Measurements from ENCODE around the gene TPD52L3. TPM values are rescaled to one million over a fixed set of nuclear protein-coding genes. Genes with fewer than 3 reads are reported as not detected.

The TPD52L3 gene
- total RNA-seq, 1 donor from 2014 or later: not detected

DNA sequence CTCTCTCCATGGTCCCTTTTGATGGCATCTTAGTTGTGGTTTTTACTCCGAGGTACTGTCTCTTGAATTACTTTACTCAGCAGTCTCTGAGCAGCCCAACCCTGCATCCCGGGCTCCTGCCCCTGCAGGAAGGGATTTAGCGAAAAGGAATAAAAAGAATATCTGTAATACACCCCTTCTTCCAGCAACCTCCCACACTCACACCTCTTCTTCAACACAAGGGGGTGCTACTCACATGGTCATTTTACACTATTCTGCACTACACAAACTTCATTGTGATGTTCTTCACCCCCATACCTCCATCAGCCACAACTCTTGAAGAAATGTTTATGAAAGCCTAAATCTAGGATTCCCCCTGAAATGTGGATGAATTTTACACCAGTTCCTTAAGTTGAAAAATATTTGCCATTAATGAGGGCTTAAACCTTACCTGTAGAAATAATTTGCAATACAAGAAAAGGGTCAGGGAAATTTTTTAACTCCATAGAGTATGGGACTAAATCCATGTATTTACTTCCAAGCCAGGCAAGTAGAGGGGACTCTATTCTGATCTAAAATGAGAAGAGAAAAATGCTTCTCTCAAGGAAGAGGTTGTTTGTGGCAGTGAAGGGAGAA, 26.0 kb downstream of the TPD52L3 start:
- H3K9me3 Mint-ChIP-seq (ENCODE audit: low read depth): no peaks in the 10 kb centered on the region
- DNase-seq (ENCODE audit: low spot score): no peak
- H3K4me3 Mint-ChIP-seq (ENCODE audit: unreplicated experiment): no peak overlapping the region
- peaks cover 22% of the 10 kb centered on the region for H3K4me1 Mint-ChIP-seq (ENCODE audit: low read depth)
- no peak overlapping the region for H3K27ac Mint-ChIP-seq (ENCODE audit: unreplicated experiment)
- peaks cover under 1% of the 10 kb centered on the region for H3K36me3 Mint-ChIP-seq (ENCODE audit: low read depth)
- TF ChIP-seq, protein P1, sequence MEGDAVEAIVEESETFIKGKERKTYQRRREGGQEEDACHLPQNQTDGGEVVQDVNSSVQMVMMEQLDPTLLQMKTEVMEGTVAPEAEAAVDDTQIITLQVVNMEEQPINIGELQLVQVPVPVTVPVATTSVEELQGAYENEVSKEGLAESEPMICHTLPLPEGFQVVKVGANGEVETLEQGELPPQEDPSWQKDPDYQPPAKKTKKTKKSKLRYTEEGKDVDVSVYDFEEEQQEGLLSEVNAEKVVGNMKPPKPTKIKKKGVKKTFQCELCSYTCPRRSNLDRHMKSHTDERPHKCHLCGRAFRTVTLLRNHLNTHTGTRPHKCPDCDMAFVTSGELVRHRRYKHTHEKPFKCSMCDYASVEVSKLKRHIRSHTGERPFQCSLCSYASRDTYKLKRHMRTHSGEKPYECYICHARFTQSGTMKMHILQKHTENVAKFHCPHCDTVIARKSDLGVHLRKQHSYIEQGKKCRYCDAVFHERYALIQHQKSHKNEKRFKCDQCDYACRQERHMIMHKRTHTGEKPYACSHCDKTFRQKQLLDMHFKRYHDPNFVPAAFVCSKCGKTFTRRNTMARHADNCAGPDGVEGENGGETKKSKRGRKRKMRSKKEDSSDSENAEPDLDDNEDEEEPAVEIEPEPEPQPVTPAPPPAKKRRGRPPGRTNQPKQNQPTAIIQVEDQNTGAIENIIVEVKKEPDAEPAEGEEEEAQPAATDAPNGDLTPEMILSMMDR (IDR thresholded peaks at IDR 0.05): peak; percentile 95
- peaks cover 20% of the 10 kb centered on the region for H3K27me3 Mint-ChIP-seq (ENCODE audit: low read depth)

DNA sequence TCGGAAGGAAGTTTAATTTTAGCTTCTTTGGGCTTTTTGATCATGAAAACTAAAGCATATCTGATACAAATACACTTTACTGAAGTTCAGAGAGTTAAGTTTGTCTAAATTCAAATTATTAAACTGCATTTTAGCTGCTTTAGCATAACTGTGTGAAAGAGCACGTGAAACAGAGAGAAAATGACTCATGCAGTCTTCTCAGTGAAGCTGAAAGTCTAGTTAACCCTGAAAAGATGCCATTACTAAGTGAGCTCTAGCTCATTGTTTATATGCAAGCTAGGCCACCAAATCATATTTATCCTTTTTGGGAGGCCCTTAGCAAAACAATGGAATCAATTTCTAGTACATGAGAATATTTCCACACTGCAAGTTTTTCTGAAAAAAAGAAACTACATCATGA, 27.6 kb downstream of the TPD52L3 start:
- H3K36me3 Mint-ChIP-seq (ENCODE audit: low read depth): no peaks in the 10 kb centered on the region
- H3K27ac Mint-ChIP-seq (ENCODE audit: unreplicated experiment): peak overlapping the region; percentile 77
- H3K4me3 Mint-ChIP-seq (ENCODE audit: unreplicated experiment): no peak overlapping the region
- H3K4me1 Mint-ChIP-seq (ENCODE audit: low read depth): peaks cover 22% of the 10 kb centered on the region
- no peak for DNase-seq (ENCODE audit: low spot score)
- TF ChIP-seq, protein P1 (IDR thresholded peaks at IDR 0.05): no peak
- peaks cover 10% of the 10 kb centered on the region for H3K27me3 Mint-ChIP-seq (ENCODE audit: low read depth)
- no peaks in the 10 kb centered on the region for H3K9me3 Mint-ChIP-seq (ENCODE audit: low read depth)

- TF ChIP-seq, protein P1 (IDR thresholded peaks at IDR 0.05): no peak
- no peak for DNase-seq (ENCODE audit: low spot score)
- Mint-ChIP-seq H3K9me3 (ENCODE audit: low read depth) (no peaks in the 10 kb centered on the region), H3K27ac (ENCODE audit: unreplicated experiment) (no peak overlapping the region), H3K27me3 (ENCODE audit: low read depth) (peaks cover 7% of the 10 kb centered on the region), H3K36me3 (ENCODE audit: low read depth) (no peaks in the 10 kb centered on the region), H3K4me3 (ENCODE audit: unreplicated experiment) (no peak overlapping the region), H3K4me1 (ENCODE audit: low read depth) (peaks cover 22% of the 10 kb centered on the region)
Observed at GRCh38 chr9:6356441-6356840, 28.3 kb downstream of the TPD52L3 start.

DNA sequence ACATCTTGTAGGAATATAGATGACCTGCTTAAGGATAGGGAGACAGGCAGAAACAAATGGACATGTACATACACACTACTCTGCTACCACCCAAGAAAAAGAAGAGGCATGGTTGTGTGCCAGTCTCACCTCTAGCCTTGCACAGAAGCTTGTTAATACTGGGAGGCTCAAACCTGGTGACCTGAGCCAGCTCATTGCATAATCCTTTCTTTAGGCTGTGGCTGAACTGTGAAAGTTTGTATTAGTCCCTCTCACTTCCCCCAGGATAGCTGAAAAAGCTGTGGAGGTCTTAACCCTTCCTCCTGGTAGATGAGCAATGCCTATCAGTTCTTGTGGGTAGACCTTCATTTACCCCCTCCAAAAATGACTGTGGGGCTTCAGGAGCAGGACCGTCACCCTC, 28.7 kb downstream of the TPD52L3 start:
- no peaks in the 10 kb centered on the region for H3K9me3 Mint-ChIP-seq (ENCODE audit: low read depth)
- no peak overlapping the region for H3K4me3 Mint-ChIP-seq (ENCODE audit: unreplicated experiment)
- H3K4me1 Mint-ChIP-seq (ENCODE audit: low read depth): peaks cover 22% of the 10 kb centered on the region
- H3K36me3 Mint-ChIP-seq (ENCODE audit: low read depth): no peaks in the 10 kb centered on the region
- no peak overlapping the region for H3K27ac Mint-ChIP-seq (ENCODE audit: unreplicated experiment)
- H3K27me3 Mint-ChIP-seq (ENCODE audit: low read depth): peaks cover 7% of the 10 kb centered on the region
- TF ChIP-seq, protein P1 (IDR thresholded peaks at IDR 0.05): no peak
- DNase-seq (ENCODE audit: low spot score): no peak

DNA sequence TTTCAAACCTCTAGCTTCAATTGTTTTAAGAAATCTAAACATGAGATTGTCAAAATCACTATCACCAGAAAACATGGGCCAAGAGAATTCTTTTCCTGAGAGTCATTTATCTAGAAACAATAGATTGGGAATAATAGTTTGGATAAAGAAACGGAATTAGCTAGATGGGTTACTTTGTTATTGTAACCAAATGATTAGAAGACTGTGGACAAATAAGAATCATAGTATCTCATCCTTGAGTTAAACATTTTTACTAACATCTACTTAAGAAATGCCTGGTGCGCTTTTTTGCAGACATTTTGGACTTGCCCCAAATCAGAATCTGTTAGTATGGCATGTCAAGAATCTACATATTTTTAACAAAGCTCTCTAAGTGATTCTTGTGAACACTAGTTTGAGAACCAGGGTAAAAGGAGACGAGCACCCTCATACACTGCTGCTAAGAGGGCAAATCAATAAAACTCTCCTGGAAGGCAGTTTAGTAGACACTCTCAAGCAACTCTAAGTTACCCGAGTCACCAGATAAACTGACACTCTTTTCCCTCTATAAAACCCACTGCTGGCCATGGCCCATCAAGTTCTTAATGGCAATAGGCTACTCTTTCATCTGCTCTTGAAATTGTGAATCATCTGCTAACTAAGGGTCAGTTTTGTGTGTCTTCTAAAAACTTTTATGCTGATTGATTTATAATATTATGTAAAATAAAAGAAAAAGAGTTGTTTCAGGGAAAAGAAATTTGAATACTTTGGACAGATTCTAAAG, 39.1 kb downstream of the TPD52L3 start:
- Mint-ChIP-seq H3K4me3 (ENCODE audit: unreplicated experiment) (no peak overlapping the region), H3K9me3 (ENCODE audit: low read depth) (no peaks in the 10 kb centered on the region)
- TF ChIP-seq, protein P1 (IDR thresholded peaks at IDR 0.05): no peak

More for the DNA sequence above, 39.1 kb downstream of the TPD52L3 start:
- H3K36me3 Mint-ChIP-seq (ENCODE audit: low read depth): no peaks in the 10 kb centered on the region
- H3K4me1 Mint-ChIP-seq (ENCODE audit: low read depth): peaks cover 7% of the 10 kb centered on the region
- H3K27ac Mint-ChIP-seq (ENCODE audit: unreplicated experiment): no peak overlapping the region
- DNase-seq (ENCODE audit: low spot score): no peak
- H3K27me3 Mint-ChIP-seq (ENCODE audit: low read depth): peaks cover 7% of the 10 kb centered on the region
